GM10847 (cell line): ENCODE results near the gene TAS1R1.

Experiments
- POLR2A ChIP-seq: IDR thresholded peaks from 2 replicates; pipeline ENCODE4 v1.6.1; 2011; ENCODE audit not compliant: insufficient read length; ENCODE audit errors: extremely low read depth

The TAS1R1 gene

GRCh38 chr1:6512908-6513280 is 42.2 kb upstream of the TAS1R1 start:
- TF ChIP-seq POLR2A: no peak

GRCh38 chr1:6513320-6513801 is 41.7 kb upstream of the TAS1R1 start:
- no peak for TF ChIP-seq POLR2A

- no peak for TF ChIP-seq POLR2A
These were observed 39.3 kb upstream of the TAS1R1 start for GRCh38 chr1:6515771-6516170.

GRCh38 chr1:6517435-6517851 is 37.7 kb upstream of the TAS1R1 start:
- TF ChIP-seq POLR2A: no peak

GRCh38 chr1:6519491-6519934 is 35.6 kb upstream of the TAS1R1 start:
- TF ChIP-seq POLR2A: no peak

GRCh38 chr1:6519935-6520671 is 35.0 kb upstream of the TAS1R1 start:
- no peak for TF ChIP-seq POLR2A

GRCh38 chr1:6521536-6521935 is 33.6 kb upstream of the TAS1R1 start:
- no peak for TF ChIP-seq POLR2A

- no peak for TF ChIP-seq POLR2A
These were observed 31.5 kb upstream of the TAS1R1 start for GRCh38 chr1:6523566-6523965.

- TF ChIP-seq POLR2A: no peak
These were observed 28.8 kb upstream of the TAS1R1 start for GRCh38 chr1:6526316-6526715.

GRCh38 chr1:6528492-6528891 is 26.6 kb upstream of the TAS1R1 start:
- TF ChIP-seq POLR2A: no peak

- no peak for TF ChIP-seq POLR2A
These were observed 24.5 kb upstream of the TAS1R1 start for GRCh38 chr1:6530504-6531160.

- TF ChIP-seq POLR2A: no peak
These were observed 23.1 kb upstream of the TAS1R1 start for GRCh38 chr1:6531996-6532395.

- TF ChIP-seq POLR2A: no peak
These were observed 20.8 kb upstream of the TAS1R1 start for GRCh38 chr1:6534248-6534822.

GRCh38 chr1:6535214-6535613 is 19.9 kb upstream of the TAS1R1 start:
- TF ChIP-seq POLR2A: no peak

GRCh38 chr1:6536291-6536690 is 18.8 kb upstream of the TAS1R1 start:
- no peak for TF ChIP-seq POLR2A

GRCh38 chr1:6538956-6539355 is 16.2 kb upstream of the TAS1R1 start:
- TF ChIP-seq POLR2A: no peak
